ENCODE measurements around the gene ARMC7.
"Not testable (repeated sequence)": the region's sequence is repeated elsewhere in the genome, so short reads cannot be mapped to it uniquely, and the experiment has no call there.

DNA sequence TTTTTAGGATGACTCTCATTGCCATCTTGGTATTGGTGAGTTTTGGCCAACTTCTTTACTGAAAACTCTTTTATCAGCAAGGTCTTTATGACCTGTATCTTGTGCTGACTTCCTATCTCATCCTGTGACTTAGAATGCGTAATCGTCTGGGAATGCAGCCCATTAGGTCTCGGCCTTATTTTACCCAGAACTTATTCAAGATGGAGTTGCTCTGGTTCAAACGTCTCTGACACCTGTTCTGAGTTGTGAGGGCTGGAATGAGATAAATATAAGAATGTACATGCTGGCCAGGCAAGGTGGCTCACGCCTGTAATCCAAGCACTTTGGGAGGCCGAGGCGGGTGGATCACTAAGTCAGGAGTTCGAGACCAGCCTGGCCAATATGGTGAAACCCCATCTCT is 48.7 kb downstream of the ARMC7 start:
- not testable (repeated sequence) for TF ChIP-seq CTCF, POLR2A (IDR thresholded peaks at IDR 0.05)

Measured in Peyer's patch (tissue), 4 donors.